ENCODE measurements around the gene CLSTN2.

GRCh38 chr3:140461250-140461649, 526.3 kb downstream of the CLSTN2 start:
- TF ChIP-seq EZH2 (optimal IDR thresholded peaks at IDR 0.05; ENCODE audit: low read depth, low read length) (no peak), CTCF (IDR thresholded peaks at IDR 0.05; ENCODE audit: low read length) (no peak), EZH2phosphoT487 (IDR thresholded peaks at IDR 0.05; ENCODE audit: low read length) (no peak)

Measured in MM.1S (cell line).